SK-N-SH treated with all-trans-retinoic acid at 6 μM for 48 hours (cell line): ENCODE results near the gene SOHLH1.

Experiments used
- ATAC-seq: fragments of 200-7000 bp; cut with Tn5 transposase; 3 replicates; pipeline ENCODE4 v1.9.1; 2020; ENCODE audit warnings: mild to moderate bottlenecking, moderate library complexity
- ARNTL ChIP-seq: fragments of 450-650 bp; formaldehyde crosslinking; IDR thresholded peaks from 2 replicates; pipeline ENCODE4 v1.5.0; 2020; ENCODE audit warnings: low read depth, mild to moderate bottlenecking, moderate library complexity, borderline replicate concordance
- BACH2 ChIP-seq: fragments of 250-450 bp; sonication (Bioruptor Pico); IDR thresholded peaks from 2 replicates; pipeline ENCODE4 v1.9.0; 2021; ENCODE audit warnings: mild to moderate bottlenecking, borderline replicate concordance
- CSDC2 ChIP-seq: fragments of 250-450 bp; sonication (Bioruptor Pico); IDR thresholded peaks from 2 replicates; pipeline ENCODE4 v1.5.0; 2020; ENCODE audit warnings: mild to moderate bottlenecking, moderate library complexity
- ESRRG ChIP-seq: fragments of 250-450 bp; sonication (Bioruptor Pico); IDR thresholded peaks from 2 replicates; pipeline ENCODE4 v1.6.1; 2021; ENCODE audit warnings: mild to moderate bottlenecking
- GLIS3 ChIP-seq: fragments of 250-450 bp; sonication (Bioruptor Pico); IDR thresholded peaks from 2 replicates; pipeline ENCODE4 v1.5.0; 2020; ENCODE audit warnings: mild to moderate bottlenecking, moderate library complexity
- ISL1 ChIP-seq: fragments of 250-450 bp; sonication (Bioruptor Pico); IDR thresholded peaks from 2 replicates; pipeline ENCODE4 v2.1.2; 2022; ENCODE audit warnings: mild to moderate bottlenecking, moderate library complexity
- OSR1 ChIP-seq: fragments of 250-450 bp; sonication (Bioruptor Pico); IDR thresholded peaks from 2 replicates; pipeline ENCODE4 v1.8.0; 2022; ENCODE audit warnings: moderate library complexity, mild to moderate bottlenecking, inconsistent platforms
- PATZ1 ChIP-seq: fragments of 250-450 bp; sonication (Bioruptor Pico); IDR thresholded peaks from 2 replicates; pipeline ENCODE4 v1.8.0; 2020; ENCODE audit warnings: mild to moderate bottlenecking, moderate library complexity, borderline replicate concordance
- PPARA ChIP-seq: fragments of 250-450 bp; sonication (Bioruptor Pico); IDR thresholded peaks from 2 replicates; pipeline ENCODE4 v1.5.0; 2020; ENCODE audit warnings: mild to moderate bottlenecking, borderline replicate concordance
- SNAI2 ChIP-seq: fragments of 250-450 bp; sonication (Bioruptor Pico); IDR thresholded peaks from 2 replicates; pipeline ENCODE4 v1.5.0; 2020; ENCODE audit warnings: mild to moderate bottlenecking, moderate library complexity
- TCF4 ChIP-seq: fragments of 250-450 bp; sonication (Bioruptor Pico); IDR thresholded peaks from 2 replicates; pipeline ENCODE4 v1.8.0; 2021; ENCODE audit warnings: mild to moderate bottlenecking, moderate library complexity, borderline replicate concordance
- TOX ChIP-seq: fragments of 250-450 bp; sonication (Bioruptor Pico); IDR thresholded peaks from 2 replicates; pipeline ENCODE4 v1.8.0; 2021; ENCODE audit warnings: mild to moderate bottlenecking, moderate library complexity, borderline replicate concordance
- ZC3H10 ChIP-seq: fragments of 250-450 bp; sonication (Bioruptor Pico); IDR thresholded peaks from 2 replicates; pipeline ENCODE4 v1.5.1; 2021; ENCODE audit warnings: mild to moderate bottlenecking, moderate library complexity
- ZFP3 ChIP-seq: fragments of 250-450 bp; sonication (Bioruptor Pico); IDR thresholded peaks from 2 replicates; pipeline ENCODE4 v1.5.0; 2020; ENCODE audit warnings: mild to moderate bottlenecking, moderate library complexity
- ZNF565 ChIP-seq: fragments of 450-650 bp; formaldehyde crosslinking; conservative IDR thresholded peaks from 2 replicates; pipeline ENCODE4 v1.5.0; 2020; ENCODE audit warnings: low read depth, mild to moderate bottlenecking, moderate library complexity
- ZNF70 ChIP-seq: fragments of 450-650 bp; formaldehyde crosslinking; IDR thresholded peaks from 2 replicates; pipeline ENCODE4 v1.5.0; 2020; ENCODE audit warnings: mild to moderate bottlenecking, moderate library complexity
- ZNF8 ChIP-seq: fragments of 450-650 bp; formaldehyde crosslinking; IDR thresholded peaks from 2 replicates; pipeline ENCODE4 v1.5.0; 2020; ENCODE audit warnings: mild to moderate bottlenecking, moderate library complexity
- TF ChIP-seq, protein P1 (sequence below): fragments of 250-450 bp; sonication (Bioruptor Pico); IDR thresholded peaks from 2 replicates; pipeline ENCODE4 v1.5.1; 2020; ENCODE audit warnings: low read depth, mild to moderate bottlenecking, moderate library complexity
- TF ChIP-seq, protein P2 (sequence below): fragments of 250-450 bp; sonication (Bioruptor Pico); IDR thresholded peaks from 2 replicates; pipeline ENCODE4 v1.5.1; 2021; ENCODE audit warnings: mild to moderate bottlenecking, moderate library complexity
- TF ChIP-seq, protein P3 (sequence below): fragments of 250-450 bp; sonication (Bioruptor Pico); IDR thresholded peaks from 2 replicates; pipeline ENCODE4 v1.8.0; 2021; ENCODE audit warnings: low read depth, mild to moderate bottlenecking, moderate library complexity, borderline replicate concordance

The SOHLH1 gene

GRCh38 chr9:135722365-135722764 is 23.1 kb upstream of the SOHLH1 start (continued):
- TF ChIP-seq PATZ1 (CRISPR knock-in tag) = no peak
- no peak for TF ChIP-seq ZNF8
- TF ChIP-seq ESRRG (CRISPR knock-in tag) = no peak
- no peak for TF ChIP-seq GLIS3
- TF ChIP-seq PPARA = no peak
- TF ChIP-seq ZNF70 = no peak
- TF ChIP-seq, protein P1, sequence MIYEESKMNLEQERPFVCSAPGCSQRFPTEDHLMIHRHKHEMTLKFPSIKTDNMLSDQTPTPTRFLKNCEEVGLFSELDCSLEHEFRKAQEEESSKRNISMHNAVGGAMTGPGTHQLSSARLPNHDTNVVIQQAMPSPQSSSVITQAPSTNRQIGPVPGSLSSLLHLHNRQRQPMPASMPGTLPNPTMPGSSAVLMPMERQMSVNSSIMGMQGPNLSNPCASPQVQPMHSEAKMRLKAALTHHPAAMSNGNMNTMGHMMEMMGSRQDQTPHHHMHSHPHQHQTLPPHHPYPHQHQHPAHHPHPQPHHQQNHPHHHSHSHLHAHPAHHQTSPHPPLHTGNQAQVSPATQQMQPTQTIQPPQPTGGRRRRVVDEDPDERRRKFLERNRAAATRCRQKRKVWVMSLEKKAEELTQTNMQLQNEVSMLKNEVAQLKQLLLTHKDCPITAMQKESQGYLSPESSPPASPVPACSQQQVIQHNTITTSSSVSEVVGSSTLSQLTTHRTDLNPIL = no peak

DNA sequence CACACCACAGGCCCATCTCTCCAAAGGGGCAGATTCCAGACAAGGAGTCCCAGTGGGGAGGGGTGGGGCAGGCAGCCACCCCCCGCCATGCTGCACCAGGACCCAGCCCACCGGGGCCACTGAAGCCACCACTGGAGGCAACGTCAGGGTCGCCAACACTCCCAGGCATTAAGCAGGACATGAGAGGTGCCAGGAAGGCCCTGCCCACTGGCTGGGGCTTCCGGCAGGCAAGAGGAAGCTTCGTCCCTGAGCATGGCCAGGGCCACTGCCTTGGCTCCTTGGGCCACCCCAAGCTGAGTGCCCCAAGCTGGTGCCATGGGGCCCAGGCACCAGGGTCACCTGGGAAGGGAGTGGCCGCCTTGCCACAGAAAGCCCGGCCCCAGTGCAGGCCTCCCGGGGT is 20.2 kb upstream of the SOHLH1 start:
- TF ChIP-seq, protein P2, sequence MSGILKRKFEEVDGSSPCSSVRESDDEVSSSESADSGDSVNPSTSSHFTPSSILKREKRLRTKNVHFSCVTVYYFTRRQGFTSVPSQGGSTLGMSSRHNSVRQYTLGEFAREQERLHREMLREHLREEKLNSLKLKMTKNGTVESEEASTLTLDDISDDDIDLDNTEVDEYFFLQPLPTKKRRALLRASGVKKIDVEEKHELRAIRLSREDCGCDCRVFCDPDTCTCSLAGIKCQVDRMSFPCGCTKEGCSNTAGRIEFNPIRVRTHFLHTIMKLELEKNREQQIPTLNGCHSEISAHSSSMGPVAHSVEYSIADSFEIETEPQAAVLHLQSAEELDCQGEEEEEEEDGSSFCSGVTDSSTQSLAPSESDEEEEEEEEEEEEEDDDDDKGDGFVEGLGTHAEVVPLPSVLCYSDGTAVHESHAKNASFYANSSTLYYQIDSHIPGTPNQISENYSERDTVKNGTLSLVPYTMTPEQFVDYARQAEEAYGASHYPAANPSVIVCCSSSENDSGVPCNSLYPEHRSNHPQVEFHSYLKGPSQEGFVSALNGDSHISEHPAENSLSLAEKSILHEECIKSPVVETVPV = no peak
- TF ChIP-seq, protein P3, sequence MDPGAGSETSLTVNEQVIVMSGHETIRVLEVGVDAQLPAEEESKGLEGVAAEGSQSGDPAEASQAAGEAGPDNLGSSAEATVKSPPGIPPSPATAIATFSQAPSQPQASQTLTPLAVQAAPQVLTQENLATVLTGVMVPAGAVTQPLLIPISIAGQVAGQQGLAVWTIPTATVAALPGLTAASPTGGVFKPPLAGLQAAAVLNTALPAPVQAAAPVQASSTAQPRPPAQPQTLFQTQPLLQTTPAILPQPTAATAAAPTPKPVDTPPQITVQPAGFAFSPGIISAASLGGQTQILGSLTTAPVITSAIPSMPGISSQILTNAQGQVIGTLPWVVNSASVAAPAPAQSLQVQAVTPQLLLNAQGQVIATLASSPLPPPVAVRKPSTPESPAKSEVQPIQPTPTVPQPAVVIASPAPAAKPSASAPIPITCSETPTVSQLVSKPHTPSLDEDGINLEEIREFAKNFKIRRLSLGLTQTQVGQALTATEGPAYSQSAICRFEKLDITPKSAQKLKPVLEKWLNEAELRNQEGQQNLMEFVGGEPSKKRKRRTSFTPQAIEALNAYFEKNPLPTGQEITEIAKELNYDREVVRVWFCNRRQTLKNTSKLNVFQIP (CRISPR knock-in tag) = no peak
- TF ChIP-seq PATZ1 (CRISPR knock-in tag) = no peak
- TF ChIP-seq ZNF565 (CRISPR knock-in tag) = no peak
- TF ChIP-seq ZC3H10 (CRISPR knock-in tag) = no peak
- TF ChIP-seq BACH2 (CRISPR knock-in tag) = no peak

GRCh38 chr9:135718616-135719015 is 19.3 kb upstream of the SOHLH1 start:
- ATAC-seq = no peak
- TF ChIP-seq TCF4 (CRISPR knock-in tag) (no peak), CSDC2 (CRISPR knock-in tag) (no peak), SNAI2 (CRISPR knock-in tag) (no peak), GLIS3 (no peak), ZFP3 (CRISPR knock-in tag) (no peak), TOX (CRISPR knock-in tag) (no peak), PPARA (no peak), ZC3H10 (CRISPR knock-in tag) (no peak), PATZ1 (CRISPR knock-in tag) (no peak), ISL1 (CRISPR knock-in tag) (no peak), ARNTL (CRISPR knock-in tag) (no peak), OSR1 (CRISPR knock-in tag) (no peak), BACH2 (CRISPR knock-in tag) (no peak)
- TF ChIP-seq, protein P1 = no peak
- TF ChIP-seq, protein P3 (CRISPR knock-in tag) = no peak
- TF ChIP-seq, protein P2 = no peak

More for the DNA sequence above, 20.2 kb upstream of the SOHLH1 start:
- ATAC-seq = no peak
